Spleen (tissue), 7 donors: ENCODE results near the gene PDLIM5.

ENCODE experiments used
- POLR2A ChIP-seq, 3 donors: fragments of 450-650 bp; IDR thresholded peaks; one replicate each; pipeline ENCODE4 v1.5.1; 2017; ENCODE audit warnings: antibody characterized with exemption in 3 of 3, mild to moderate bottlenecking in 1 of 3
- TF ChIP-seq, protein P1 (sequence below), 11 experiments: fragments of 200-600 bp in 7 of 11; fragments of 450-650 bp in 4 of 11; sonication (generic) in 4 of 11; IDR thresholded peaks in 8 of 11; conservative IDR thresholded peaks in 3 of 11; 1 replicate in 7 of 11; 2 replicates in 4 of 11; pipeline versions ENCODE4 v1.4.0 to v1.8.0; 2016 to 2021; ENCODE audit warnings: antibody characterized with exemption in 11 of 11, inconsistent platforms in 4 of 11, mild to moderate bottlenecking in 1 of 11
- donor health status: DM: no; HTN: no; CAD: no; lungs with moderate emphysema.
- donor health status: DM: no; HTN: no; CAD: no.
- donor health status: DM: no; HTN: no; CAD: no.

DNA sequence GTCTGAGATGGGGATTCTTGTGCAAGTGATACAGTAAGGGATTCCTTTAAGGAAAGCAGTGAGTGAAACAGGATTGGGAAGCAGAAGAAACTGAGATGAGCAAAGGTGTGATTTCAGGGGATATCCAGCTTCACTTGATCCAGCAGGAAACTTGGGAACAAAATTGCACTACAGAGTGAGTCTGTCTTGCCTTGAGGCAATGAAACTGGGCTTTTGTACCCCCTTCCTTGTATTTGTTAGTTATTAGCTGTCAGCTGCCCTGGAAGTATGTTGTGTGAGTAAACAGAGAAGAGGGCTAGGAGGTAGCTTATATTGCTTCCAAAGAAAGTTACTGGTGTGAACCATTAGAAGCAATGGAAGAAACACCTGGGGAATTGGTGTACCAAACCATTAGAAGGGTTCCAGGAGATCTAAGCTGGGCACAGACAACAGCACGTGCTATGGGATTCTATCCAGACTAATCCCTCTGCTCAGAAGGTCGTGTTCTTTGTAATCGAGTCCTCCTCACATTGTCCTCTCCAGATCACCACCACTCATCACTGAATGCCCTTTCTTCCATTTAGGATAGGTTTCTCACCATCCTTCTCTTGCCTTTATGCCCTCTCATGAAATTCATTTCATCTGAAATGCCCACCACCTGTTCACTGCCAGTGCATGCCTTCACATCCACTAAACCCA is 76.0 kb downstream of the PDLIM5 start:
- TF ChIP-seq, protein P1, sequence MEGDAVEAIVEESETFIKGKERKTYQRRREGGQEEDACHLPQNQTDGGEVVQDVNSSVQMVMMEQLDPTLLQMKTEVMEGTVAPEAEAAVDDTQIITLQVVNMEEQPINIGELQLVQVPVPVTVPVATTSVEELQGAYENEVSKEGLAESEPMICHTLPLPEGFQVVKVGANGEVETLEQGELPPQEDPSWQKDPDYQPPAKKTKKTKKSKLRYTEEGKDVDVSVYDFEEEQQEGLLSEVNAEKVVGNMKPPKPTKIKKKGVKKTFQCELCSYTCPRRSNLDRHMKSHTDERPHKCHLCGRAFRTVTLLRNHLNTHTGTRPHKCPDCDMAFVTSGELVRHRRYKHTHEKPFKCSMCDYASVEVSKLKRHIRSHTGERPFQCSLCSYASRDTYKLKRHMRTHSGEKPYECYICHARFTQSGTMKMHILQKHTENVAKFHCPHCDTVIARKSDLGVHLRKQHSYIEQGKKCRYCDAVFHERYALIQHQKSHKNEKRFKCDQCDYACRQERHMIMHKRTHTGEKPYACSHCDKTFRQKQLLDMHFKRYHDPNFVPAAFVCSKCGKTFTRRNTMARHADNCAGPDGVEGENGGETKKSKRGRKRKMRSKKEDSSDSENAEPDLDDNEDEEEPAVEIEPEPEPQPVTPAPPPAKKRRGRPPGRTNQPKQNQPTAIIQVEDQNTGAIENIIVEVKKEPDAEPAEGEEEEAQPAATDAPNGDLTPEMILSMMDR (IDR thresholded peaks at IDR 0.05 in 8 of 11, conservative IDR thresholded peaks at IDR 0.05 in 3 of 11), result no peak
- no peak for TF ChIP-seq POLR2A (IDR thresholded peaks at IDR 0.05)
